HG03460 (cell line): ENCODE results near the gene MBLAC1.

ENCODE experiments used
- ATAC-seq: cut with Tn5 transposase; IDR thresholded peaks from one replicate; pipeline ENCODE4 v1.9.1; 2021; ENCODE audit not compliant: unreplicated experiment

Gene MBLAC1

DNA sequence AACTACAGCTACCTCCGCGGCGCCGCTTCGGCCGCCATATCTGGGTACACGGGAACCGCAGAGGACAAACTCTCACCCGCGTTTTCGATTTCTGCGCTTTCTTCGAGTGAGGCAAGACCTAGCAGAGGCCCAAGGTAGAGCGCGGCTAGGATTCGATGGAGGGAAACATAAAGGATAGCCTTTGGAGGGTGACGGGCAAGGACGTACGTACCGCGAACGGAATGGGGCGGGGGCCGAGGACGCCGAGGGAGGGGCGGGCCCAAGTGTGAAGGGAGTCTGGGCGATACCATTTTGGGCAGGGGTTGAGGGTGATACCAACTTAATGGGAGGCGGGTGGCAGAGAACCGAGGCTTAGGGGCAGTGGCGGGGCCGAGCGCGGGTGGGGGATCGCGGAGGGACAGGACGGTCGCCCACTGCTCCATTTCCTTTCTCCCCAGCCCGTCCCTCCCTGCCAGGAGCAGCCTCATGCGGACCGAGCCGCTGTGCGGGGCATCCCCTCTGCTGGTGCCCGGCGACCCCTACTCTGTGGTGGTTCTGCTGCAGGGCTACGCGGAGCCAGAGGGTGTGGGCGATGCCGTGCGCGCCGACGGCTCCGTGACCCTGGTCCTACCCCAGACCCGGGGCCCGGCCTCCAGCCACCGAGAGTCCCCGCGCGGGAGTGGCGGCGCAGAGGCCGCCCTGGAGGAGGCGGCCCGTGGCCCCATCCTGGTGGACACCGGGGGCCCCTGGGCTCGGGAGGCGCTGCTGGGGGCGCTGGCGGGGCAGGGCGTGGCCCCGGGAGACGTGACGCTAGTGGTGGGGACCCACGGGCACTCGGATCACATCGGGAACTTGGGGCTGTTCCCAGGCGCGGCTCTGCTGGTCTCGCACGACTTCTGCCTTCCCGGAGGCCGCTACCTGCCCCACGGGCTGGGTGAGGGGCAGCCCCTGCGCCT lies at the start of gene MBLAC1:
Gene MBLAC1 (plus strand): TSS at position 37 of the 935 bp plus-strand sequence. CDS start 429 bp downstream, at position 466.
- peak; percentile 61 for ATAC-seq

DNA sequence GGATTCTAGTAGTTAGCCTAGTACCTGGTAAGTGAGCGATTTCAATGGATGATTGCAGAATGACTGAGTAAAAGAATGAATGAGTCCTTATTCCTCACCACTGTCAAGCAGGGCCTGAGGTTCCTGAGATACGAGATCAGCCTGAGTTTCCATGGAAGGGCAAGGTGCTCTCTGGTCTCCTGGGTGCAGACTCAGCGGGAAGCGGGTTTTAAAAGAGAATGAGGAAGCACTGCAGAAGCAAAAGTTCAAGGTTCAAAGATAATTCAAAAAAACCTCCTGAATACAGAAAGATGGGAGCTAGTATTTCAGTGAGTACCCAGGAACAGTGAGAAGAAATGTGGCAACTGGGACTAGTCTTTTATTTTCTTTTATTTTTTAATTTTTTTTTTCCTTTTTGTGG lies 49.6 kb upstream of the MBLAC1 start:
- ATAC-seq, result no peak

DNA sequence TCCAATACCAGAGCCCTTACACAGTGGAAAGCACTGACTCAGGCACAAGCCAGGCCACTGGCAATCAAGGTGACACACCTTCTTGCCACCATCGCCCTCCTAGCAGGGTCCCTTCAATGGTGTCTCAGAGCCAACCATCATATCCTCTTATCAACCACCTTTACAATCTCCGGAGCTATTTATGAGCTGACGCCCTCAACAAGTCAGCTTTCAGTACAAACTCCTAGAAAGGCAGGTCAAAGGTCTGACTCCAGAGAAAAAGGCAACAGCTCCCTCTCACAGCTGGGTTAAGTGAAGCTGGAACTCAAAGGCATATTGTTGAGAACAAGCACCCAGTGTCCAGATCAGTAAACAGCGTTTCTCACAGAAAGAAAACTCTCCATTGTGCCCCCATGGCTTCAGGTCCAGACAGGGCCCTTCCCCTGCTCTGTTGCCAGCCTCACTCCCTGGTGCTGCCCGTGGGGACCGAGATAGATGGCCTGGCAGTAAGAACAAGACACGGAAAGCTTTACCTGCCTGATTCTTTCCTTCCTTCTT lies 47.7 kb upstream of the MBLAC1 start:
- no peak for ATAC-seq

DNA sequence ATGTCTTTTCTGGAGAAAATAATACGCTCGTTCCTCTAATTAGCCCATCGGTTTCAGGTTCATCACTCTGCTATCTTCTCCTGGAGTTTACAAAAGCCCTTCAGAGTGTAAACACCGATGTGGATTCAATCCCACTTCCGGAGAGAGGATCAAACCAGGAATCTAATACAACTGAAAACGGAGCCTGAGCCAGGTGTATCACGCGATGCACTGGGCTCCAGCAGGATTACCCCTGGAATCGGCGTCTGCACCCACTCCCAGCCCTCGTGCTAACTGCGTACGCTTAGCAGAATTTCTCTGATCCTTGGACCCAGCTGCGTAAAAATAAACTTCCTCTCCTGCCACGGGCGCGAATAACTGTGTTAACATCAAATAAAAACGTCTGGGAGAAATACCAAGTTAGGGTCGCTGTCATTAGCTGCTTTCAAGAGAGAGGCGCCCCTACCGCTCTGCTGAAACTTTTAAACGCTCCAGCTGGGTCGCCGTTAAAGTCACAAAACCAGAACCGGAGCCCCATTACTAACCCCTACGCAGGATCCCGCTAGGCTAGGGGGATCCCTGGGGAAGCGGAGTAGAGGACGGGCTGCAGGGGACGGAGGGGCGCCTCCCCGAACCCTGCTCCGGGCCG lies 45.7 kb upstream of the MBLAC1 start:
- ATAC-seq, result no peak

DNA sequence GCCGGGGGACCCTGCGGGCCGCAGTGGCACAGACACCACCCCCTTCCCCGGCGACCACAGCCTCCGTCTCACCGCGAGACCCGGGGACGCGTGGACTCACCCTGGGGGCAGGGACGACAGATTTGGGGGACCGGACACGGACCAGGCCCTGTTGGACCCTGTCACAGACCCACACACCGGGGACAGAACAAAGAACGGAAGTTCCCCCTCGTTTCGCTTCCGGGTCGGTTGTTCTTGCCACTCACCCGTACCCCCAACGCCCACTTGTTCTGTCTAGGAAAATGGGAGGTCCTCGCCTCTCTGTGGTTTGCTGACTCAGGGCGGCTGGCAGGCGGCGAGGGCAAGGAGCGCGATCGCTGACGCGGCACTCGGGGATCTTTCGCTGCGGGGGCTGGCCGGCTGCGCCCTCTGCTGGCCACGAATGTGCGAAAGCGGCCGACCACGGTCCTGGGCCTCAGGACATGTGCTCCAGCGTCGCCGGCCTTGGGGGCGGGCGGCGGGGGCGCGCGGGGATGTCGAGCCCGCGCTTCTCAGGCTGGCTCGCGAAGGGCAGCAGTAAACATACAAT lies 45.1 kb upstream of the MBLAC1 start, which contains the start of gene ZNF3:
Gene ZNF3 (minus strand): TSS at position 189 of the 568 bp plus-strand sequence. CDS start 4,366 bp downstream, outside the sequence.
- ATAC-seq, result peak; percentile 88

DNA sequence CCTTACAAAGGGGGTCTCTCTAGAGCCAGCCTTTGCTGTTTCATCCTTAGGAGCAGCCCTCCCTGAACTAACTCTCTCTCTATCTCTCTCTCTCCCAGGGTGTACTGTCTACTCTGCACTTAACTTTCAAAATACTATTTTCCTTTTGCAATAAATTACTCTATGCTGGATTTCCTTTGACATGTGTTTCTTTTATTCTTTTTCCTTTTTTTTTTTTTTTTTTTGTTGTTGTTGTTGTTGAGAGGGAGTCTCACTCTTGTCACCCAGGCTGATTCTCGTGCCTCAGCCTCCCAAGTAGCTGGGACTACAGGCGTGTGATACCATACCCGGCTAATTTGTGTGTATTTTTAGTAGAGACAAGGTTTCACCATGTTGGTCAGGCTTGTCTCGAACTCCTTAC lies 43.8 kb upstream of the MBLAC1 start:
- ATAC-seq, result no peak

DNA sequence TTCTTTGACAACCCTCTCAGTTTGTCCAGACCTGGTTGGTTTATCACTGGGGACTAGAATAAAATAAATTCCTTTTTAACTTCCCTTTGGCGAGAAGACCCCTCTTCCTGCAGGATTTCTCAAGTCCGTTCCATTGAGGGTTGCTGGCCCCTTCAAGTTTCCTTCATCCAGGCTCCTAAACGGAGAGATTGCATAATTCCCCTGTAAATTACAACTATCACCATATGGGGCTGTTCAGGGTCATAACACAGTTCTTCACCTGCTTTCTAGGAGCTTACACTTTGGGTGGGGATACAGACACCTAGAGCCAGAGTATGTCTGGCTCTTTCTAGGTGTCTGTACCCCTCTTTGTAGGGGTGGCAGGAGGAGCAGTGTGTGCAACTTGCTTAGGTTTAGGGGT lies 41.3 kb upstream of the MBLAC1 start:
- no peak for ATAC-seq

DNA sequence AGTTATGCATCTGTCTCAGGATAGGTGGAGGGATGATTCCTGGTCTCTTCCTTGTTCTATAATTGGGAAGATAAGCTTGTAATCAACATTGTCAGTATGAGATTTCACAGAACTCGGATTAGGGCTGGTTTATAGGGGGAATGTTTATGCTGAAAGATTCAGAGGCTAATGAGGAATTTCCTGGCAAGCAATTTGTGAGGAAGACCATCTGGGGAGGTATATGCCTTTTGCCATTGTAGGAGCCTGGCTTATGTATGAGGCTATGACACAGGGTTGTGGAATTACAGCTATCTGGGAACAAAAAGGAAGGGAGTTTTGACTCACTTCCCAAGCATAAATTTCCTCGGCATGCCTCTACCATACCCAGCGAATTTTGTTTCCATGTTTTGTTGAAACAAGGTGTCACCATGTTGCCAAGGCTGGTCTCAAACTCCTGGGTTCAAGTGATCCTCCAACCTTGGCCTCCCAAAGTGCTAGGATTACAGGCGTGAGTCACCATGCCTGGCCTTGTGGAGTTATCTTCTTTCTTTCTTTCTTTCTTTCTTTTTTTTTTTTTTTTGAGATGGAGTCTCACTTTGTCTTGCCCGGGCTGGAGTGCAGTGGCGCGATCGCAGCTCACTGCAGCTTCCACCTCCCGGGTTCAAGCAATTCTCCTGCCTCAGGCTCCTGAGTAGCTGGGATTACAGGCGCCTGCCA lies 39.6 kb upstream of the MBLAC1 start:
- ATAC-seq, result no peak

DNA sequence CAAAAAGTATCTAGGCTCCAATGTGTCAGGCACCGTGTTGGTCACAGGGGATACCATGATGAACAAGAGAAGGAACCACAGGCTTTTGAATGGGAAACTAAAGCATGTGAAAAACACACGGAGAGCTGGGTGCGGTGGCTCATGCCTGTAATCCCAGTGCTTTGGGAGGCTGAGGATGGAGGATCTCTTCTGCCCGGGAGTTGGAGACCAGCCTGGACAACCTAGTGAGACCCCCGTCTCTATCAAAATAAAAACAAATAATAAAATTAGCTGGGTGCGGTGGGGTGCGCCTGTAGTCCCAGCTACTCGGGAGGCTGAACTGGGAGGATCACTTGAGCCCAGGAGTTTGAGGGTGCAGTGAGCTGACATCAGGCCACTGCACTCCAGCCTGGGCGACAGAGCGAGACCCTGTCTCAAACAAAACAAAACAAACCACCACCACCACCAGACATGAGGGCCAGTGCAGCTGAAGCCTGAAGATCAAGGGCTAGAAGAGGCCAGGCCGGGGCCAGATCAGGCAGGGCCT lies 38.6 kb upstream of the MBLAC1 start:
- ATAC-seq, result no peak

- no peak for ATAC-seq
Measured at GRCh38 chr7:100088621-100089457, 37.9 kb upstream of the MBLAC1 start, which contains the start of gene COPS6. COPS6 (plus strand) TSS chr7:100088969; CDS start chr7:100088991, 22 bp downstream.

DNA sequence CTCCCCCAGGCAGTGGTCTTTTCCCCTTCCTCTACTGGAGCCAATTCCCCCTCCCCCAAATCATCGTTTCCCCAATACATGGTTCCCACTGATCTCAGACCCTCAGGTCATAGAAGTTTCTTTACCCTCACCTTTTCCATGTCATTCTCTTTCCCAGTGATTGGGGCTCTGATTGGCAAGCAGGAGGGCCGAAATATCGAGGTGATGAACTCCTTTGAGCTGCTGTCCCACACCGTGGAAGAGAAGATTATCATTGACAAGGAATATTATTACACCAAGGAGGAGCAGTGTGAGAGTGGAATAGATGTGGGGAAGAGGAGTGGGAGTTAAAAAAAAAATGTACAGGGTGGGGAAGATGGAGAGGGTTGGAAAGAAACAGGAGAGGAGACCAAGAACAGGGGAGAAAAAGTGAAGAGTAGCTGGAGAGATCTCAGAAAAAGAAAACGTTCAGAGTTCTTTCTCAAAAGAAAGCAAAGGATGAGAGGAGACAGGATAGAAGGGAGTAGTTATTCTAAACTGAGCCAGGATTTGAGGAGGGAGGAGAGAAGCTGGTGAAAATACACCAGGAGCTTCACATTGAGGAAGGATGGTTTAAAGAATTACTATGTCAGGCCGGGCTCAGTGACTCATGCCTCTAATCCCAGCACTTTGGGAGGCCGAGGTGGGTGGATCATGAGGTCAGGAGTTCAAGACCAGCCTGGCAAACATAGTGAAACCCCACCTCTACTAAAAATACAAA lies 37.1 kb upstream of the MBLAC1 start:
- ATAC-seq, result no peak

- ATAC-seq, result no peak
Measured at GRCh38 chr7:100090527-100091410, 36.0 kb upstream of the MBLAC1 start.

GRCh38 chr7:100091411-100092181 lies 35.2 kb upstream of the MBLAC1 start:
- ATAC-seq, result no peak

- no peak for ATAC-seq
Measured at GRCh38 chr7:100093054-100093453, 33.7 kb upstream of the MBLAC1 start.

DNA sequence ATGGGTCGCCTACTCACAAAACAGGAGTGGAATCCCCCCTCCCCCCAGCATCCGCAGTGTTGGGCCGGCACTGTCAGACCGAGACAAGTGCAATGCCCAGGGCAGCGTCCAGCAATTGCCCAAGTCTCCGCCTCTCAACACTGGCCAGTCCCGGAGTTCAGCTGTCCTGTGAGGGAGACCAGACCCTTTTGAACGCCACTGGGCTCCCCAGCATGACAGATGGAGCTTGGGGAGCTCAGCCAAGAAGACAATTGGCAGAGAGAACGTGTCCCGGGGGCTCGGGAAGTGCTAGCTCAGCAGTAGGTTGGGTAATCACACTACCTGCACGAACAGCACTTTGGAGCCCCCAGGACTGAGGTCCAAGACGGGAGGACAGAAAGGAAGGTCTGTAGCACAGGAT lies 33.3 kb upstream of the MBLAC1 start:
- no peak for ATAC-seq

- ATAC-seq, result no peak
Measured at GRCh38 chr7:100093925-100094486, 32.8 kb upstream of the MBLAC1 start.

- ATAC-seq, result no peak
Measured at GRCh38 chr7:100095289-100095688, 31.5 kb upstream of the MBLAC1 start.
